GM08714 (cell line): Measurements from ENCODE around the gene ZNF575.

Experiments used
- H3K4me3 ChIP-seq: fragments of 200-500 bp; sonication (Bioruptor generic); 2 replicates; pipeline ENCODE4 v1.5.1; 2014; ENCODE audit warnings: mild to moderate bottlenecking, low read length, inconsistent platforms
- ZNF274 ChIP-seq: IDR thresholded peaks from 2 replicates; pipeline ENCODE4 v1.6.1; 2012; ENCODE audit warnings: mild to moderate bottlenecking, low read depth, low read length

ZNF575 gene

DNA sequence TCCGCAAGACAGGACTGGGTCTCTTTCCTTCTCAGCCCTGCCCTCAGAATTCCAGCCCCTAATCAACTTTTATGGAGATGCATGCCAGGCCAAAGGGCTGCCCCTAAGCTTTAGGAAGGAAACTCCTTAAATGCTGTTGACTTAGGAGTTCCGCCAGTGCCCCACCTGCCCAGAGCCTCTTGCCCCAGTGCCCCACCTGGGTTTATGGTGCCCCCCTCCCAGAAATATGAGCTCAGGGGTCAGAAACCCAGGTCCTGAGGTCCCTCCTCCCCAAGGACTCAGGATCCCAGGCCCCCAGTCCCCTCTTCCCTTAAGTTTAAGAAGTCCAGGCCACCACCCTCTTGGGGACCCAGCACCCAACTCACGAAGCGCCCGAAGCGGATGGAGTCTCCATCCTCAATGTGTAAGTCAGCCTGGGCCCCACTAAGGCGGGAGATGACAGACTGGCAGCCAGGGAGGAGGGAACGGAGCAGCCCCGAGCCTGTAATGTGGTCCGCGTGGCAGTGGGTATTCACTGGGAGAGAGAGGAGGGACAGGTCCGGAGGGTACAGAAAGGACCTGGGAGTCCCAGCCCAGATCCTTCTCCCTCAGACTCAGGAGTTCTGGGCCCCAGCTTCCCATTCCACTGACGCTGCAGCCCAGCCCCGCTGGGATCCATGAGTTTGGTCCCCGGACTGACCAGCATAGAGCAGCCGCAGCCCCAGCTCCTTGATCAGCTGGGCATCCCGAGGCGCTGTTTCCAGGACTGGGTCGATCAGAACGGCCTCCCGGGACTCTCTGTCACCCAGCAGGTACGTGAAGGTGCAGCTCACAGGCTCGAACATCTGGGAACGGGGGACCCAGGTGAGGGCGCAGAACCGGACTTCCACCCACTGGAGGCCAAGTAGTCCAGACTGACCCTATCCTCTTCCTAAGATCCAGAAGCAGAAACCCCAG is 6.9 kb upstream of the ZNF575 start:
- H3K4me3 ChIP-seq, result peak overlapping the region; percentile 93
- no peak for TF ChIP-seq ZNF274

DNA sequence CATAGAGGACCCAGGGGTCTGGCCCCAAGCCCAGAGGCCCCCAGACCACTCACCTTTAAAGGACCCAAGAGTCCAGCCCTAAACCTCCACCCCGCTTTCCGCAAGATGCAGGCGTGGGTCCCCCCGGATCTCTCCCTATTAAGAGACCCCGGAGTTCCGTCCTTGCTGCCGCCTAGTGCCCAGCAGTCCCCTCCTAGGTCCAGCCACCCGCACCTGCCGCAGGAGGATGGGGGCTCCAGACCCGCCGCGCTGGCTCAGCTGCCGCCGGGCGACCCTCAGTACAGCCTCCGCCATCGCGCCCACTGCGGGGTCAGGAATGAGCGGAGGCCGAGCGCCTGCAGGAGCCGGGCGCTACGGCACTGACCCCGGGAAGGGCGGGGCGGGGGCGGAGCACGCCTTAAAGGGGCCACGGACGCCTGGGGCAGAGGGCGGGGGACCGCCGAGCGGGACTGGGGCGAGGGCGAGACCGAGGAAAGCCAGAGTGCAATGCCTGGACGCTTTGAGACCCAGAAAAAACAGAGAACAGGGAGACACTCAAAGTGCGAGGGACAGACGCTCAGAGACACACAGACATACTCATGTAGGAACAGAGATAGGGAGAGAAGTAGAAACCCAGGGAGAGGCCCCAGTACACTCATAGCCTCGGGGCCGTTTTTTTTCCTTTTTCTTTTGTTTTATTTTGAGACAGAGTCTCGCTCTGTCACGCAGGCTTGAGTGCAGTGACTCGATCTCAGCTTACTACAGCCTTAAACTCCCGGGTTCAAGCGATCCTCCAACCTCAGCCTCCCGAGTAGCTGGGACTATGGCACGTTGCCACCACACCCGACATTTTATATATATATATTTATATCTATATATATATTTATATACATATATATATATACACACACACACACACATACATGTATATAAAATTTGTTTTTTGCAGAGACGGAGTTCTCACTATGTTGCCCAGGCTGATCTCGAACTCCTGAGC is 5.8 kb upstream of the ZNF575 start, which contains the start of gene ETHE1:
Gene ETHE1, minus strand, starts transcription at position 318 of the 976 bp plus-strand sequence. Its CDS starts 24 bp downstream, at position 294.
- TF ChIP-seq ZNF274, result no peak
- H3K4me3 ChIP-seq, result peak within 1 kb of the TSS; percentile 93

DNA sequence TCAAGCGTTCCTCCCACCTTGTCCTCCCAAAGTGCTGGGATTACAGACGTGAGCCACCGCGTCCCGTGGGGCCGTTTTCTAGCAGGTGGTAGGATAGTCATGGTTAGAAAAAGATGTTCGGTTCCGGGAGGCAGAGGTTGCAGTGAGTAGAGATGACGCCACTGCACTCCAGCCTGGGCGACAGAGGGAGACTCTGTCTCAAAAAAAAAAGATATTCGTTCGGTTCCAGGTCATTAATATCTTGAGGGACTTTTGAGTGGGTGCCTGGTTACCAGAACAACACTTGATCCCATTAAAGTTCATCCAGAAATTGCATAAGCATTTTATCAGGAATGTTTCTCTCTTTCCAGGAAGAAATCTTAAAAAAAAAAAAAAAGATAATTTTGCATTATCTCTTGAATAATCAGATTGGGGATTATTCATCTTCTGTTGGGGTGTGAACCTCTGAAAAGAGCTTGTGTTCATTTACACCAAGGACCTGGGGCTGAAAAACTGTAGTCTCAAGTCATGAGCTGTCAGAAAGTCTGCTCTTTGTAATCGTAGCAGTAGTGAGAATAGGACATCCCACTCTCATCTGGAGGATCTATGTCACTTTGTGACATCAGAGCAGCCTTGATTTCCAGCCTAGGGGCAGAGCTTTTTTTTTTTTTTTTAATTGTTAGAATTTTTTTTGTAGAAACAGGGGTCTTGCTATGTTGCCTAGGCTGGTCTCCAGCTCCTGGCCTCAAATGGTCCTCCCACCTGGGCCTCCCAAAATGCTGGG is 4.9 kb upstream of the ZNF575 start:
- H3K4me3 ChIP-seq, result no peak overlapping the region; the same call in 1 of the 2 replicates
- TF ChIP-seq ZNF274, result no peak

DNA sequence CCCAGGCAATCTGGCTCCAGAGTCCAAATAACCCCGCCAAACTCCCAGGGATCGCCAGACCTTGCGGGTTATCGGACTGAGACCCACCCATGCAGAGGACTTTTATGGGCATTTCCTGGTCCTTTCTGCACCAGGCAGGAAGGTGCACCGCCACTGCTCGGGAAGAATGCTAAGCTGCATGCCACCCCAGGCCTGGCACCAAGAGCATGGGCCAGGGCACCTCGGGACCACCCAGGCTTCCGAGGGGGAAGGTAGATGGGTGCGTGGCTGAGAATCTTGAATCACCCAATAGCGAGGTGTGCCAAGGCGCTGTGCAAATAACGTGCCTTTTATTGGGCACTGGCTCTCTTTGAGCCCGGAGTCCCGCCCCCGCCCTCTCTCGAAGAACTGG is 422 bp upstream of the ZNF575 start:
- TF ChIP-seq ZNF274, result no peak
- peak overlapping the region; percentile 66; the same call in 1 of the 2 replicates for H3K4me3 ChIP-seq

DNA sequence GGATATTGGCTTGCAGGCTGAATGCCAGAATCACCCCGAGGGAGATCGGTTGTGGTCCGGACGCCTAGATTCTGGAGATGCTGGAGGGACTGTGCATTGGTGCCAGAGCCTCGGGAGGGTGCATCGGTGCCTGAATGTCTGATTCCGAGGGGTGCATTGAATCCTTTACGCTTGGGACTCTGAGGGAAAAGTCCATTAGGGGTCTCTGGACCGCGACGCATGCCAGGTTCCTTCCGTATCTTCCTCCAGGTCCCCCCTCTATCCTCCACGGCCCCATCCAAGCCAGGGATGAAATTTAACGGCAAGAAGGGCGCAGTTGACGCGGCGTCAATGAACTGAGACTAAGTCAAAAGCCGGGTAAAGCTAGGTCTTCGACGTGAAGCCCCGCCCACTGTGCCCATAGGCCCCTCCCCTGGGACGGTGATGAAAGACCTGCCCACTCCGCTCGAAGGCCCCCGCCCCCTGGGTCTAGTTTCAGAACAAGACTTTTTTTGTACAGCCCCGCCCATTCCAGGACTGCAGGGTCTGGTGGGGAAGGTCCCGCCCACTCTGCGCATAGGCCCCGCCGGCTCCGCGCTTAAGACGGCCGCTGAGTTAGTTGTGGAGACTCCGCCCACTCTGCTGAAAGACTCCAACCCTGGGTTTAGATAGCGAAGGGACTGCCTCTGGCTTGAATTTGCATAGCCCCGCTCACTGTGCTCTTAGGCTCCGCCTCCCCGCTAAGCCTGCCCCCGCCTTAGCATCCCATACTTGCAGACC is 737 bp downstream of the ZNF575 start:
- H3K4me3 ChIP-seq, result peak overlapping the region; percentile 66
- no peak for TF ChIP-seq ZNF274

DNA sequence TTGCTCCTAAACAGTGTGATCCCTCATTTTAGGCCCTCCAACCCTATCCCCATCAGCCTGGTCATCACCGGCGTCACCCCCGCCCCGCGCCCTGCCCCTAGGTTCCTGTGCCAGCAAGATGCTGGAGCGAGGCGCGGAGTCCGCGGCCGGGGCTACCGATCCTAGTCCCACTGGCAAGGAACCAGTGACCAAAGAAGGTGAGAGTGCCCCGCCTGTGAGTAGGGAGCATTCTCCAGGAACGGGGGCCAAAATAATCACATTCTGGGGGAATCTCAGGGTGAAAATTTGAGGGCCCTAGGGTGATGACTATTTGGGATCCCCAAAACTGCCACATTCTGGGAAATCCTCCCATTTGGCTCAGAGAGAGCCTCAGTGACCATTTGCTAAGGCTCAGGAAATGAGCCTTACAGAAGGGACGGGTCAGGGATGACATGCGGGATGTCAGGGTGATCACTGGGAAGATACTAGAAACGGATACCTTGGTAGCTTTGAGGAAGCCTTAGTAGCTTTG is 1.4 kb downstream of the ZNF575 start:
- no peak overlapping the region; the same call in 1 of the 2 replicates for H3K4me3 ChIP-seq
- TF ChIP-seq ZNF274, result no peak

DNA sequence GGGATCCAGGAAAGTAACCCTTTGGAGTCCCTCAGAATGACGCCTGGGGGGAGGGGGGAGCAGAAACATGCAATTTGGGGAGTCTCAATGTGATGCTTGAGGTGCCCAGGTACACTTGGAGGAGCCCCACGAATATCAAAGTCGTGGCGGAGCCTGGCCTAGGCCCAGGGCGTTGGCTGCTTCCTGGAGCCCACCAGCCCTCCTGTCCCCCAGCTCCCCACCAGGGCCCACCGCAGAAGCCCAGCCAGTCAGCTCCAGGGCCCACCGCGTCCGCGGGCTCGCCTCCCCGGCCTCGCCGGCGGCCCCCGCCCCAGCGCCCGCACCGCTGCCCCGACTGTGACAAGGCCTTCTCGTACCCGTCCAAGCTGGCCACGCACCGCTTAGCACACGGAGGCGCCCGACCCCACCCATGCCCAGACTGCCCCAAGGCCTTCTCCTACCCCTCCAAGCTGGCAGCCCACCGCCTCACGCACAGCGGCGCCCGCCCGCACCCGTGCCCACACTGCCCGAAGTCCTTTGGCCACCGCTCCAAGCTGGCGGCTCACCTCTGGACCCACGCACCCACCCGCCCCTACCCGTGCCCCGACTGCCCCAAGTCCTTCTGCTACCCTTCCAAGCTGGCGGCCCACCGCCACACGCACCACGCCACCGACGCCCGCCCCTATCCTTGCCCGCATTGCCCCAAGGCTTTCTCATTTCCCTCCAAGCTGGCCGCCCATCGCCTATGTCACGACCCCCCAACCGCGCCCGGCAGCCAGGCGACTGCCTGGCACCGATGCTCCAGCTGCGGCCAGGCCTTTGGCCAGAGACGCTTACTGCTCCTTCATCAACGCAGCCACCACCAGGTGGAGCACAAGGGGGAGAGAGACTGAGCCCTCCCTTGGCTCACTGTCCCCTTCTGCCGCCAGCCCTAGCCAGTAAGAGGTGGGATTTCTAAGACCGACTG is 2.1 kb downstream of the ZNF575 start:
- TF ChIP-seq ZNF274, result no peak
- H3K4me3 ChIP-seq, result no peak overlapping the region

DNA sequence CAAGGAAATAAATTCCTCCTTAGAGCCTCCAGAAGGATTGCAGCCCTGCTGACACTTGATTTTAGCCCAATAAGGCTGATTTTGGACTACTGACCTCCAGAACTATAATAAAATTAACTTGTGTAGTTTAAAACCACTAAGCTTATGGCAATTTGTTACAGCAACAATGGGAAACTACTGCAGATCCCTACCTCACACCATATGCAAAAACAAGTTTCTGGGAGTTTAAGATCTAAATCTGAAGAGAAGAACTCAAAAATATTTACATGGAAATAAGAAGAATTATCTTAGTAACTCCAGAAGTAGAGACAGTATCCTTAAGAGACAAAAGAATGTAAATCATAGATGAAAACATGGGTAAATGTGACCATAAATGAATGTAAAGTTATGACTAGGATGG is 5.9 kb downstream of the ZNF575 start:
- TF ChIP-seq ZNF274, result no peak
- no peak overlapping the region for H3K4me3 ChIP-seq

DNA sequence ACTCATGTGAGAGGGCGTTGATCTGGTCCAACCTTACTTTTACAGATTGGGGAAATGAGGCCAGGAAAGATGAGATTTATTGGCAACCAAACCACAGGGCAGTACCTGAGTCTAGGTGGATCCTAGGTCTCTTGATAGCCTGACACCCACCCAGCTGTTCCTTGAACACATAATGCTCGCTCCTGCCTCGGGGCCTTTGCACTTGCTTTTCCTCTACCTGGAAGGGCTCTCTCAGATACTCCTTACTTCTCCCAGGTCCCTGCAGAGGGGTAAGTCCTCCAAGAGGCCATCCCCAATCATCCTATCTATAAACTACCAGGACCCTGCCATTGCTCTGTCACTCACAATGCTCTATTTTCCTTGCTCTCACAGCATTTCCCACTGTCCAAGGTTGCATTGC is 7.4 kb downstream of the ZNF575 start:
- no peak for TF ChIP-seq ZNF274
- H3K4me3 ChIP-seq, result no peak overlapping the region

DNA sequence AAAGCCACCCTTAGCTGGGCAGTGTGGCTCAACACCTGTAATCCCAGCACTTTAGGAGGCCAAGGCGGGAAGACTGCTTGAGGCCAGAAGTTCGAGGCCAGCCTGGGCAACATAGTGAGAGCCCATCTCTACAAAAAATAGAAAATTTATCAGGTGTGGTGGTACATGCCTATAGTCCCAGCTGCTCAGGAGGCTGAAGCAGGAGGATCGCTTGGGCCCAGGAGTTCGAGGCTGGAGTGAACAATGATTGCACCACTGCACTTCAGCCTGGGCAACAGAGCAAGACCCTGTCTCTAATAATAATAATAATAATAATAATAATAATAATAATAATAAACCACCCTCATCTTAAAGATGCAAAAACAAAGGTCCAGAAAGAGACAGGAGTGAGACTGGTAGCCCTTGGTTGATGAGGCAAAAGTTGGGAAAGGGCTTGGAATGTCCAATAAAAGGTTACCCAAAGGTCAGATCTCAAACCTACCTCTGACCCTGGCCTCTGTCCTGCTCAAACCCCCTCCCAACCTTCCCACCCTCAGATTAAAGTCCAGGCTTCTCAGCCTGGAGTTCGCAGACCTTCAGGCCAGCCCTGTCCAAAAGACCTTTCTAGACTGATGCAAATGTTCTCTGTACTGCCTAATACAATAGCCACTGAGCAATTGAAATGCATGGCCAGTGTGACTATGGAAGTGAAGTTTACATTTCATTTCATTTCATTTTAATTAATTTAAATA is 9.1 kb downstream of the ZNF575 start:
- H3K4me3 ChIP-seq, result no peak overlapping the region
- no peak for TF ChIP-seq ZNF274

DNA sequence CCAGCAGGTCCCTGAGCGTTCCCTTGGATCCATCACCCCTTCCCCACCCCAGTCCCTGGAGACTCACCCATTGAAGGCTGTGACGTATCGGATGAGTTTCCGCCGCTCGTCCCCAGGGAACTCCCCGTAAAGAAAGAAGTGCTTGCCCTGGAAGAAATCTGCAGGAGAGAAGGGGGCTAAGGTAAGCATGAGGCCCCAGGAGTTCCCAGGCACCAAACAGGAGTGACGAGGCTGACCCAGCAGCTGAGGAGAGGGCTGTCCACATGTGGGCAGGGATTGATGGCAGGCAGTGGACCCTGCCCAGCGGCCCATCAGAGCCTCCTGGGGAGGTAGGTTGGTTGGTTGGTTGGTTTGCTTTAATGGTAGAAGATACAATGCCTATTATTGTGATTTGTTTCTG is 11.1 kb downstream of the ZNF575 start:
- TF ChIP-seq ZNF274, result no peak
- no peak overlapping the region for H3K4me3 ChIP-seq
